Measurements from ENCODE around the gene TNIK. TPM values are rescaled to one million over a fixed set of nuclear protein-coding genes. Genes with fewer than 3 reads are reported as not detected.
A peak's percentile ranks its signal among the peaks of the same experiment; 100 is the strongest.

Gene TNIK
- total and polyA plus RNA-seq, 10 of the 15 experiments (the other 5 are each of a cell fraction or from before 2014, with no cell fraction given) = 13.9 to 74.3 (median 48.2) TPM

GRCh38 chr3:171189394-171190080, 270.7 kb downstream of the TNIK start (continued):
- no peak for TF ChIP-seq MLLT1 (IDR thresholded peaks at IDR 0.05)
- no peak for TF ChIP-seq NR2F1 (conservative IDR thresholded peaks at IDR 0.05)
- TF ChIP-seq SPI1 (IDR thresholded peaks at IDR 0.05; ENCODE audit: borderline replicate concordance, insufficient read depth, low read depth, low read length) = no peak

GRCh38 chr3:171187706-171188290, 272.4 kb downstream of the TNIK start:
- H3K27ac ChIP-seq (ENCODE audit: control insufficient read depth, insufficient read depth) = no peak overlapping the region
- FAIRE-seq = peak; percentile 7
- no peak overlapping the region for H2AFZ ChIP-seq (ENCODE audit: control insufficient read depth, low read depth, low read length)
- H3K4me2 ChIP-seq (ENCODE audit: control insufficient read depth, insufficient read depth) = no peak overlapping the region
- no peaks in the 10 kb centered on the region for H3K9me3 ChIP-seq (replicated peaks; ENCODE audit: control insufficient read depth, insufficient read depth, low read length)
- CTCF ChIA-PET = interaction anchor here (0.7 to 5.7 kb wide), 41 partner anchors 11 to 646 kb away, joined by 3 to 49 read pairs (median 4); partner anchors contain the start of gene TNIK
- peak; percentile 59 for ATAC-seq
- BruUV-seq (replicated peaks) = no TSS peak
- intact Hi-C loops (cut with micrococcal nuclease; ENCODE audit: unreplicated experiment) = loop anchor here (1.0 to 10.0 kb wide), 5 partner anchors 67 to 647 kb away; partner anchors contain the start of gene TNIK
- H3K79me2 ChIP-seq (ENCODE audit: control insufficient read depth, insufficient read depth, low read length) = peaks cover 12% of the 10 kb centered on the region
- SMC1A ChIA-PET (ENCODE audit: uncharacterized antibody, unreplicated experiment) = interaction anchor here (0.7 to 5.9 kb wide), 36 partner anchors 12 to 646 kb away, joined by 3 to 65 read pairs (median 5); no protein-coding TSS in a partner anchor
- no peaks in the 10 kb centered on the region for H4K20me1 ChIP-seq (ENCODE audit: control insufficient read depth, insufficient read depth)
- H3K27me3 ChIP-seq (replicated peaks in 1 of 2; ENCODE audit: control insufficient read depth in 2 of 2, insufficient read depth in 2 of 2, low read length in 1 of 2) = no peaks in the 10 kb centered on the region
- RAD21 ChIA-PET (ENCODE audit: unreplicated experiment) = interaction anchor here (0.7 to 4.8 kb wide), 20 partner anchors 8 to 378 kb away, joined by 3 to 31 read pairs (median 4); partner anchors contain the start of gene TNIK
- POLR2A ChIA-PET = interaction anchor here (1.6 kb wide), 1 partner anchor 56 kb away, joined by 8 read pairs; no protein-coding TSS in a partner anchor
- 60% methylated on average over 5 of the region's 5 CpGs for WGBS (ENCODE audit: insufficient coverage, insufficient replicate concordance, low lambda C conversion rate, missing lambda C conversion rate)
- in situ Hi-C loops (cut with MboI) = loop anchor here (5.0 kb wide), 1 partner anchor 270 kb away; no protein-coding TSS in a partner anchor
- H3K4me1 ChIP-seq (ENCODE audit: control insufficient read depth, insufficient read depth, low read length) = peaks cover 42% of the 10 kb centered on the region
- H3K4me3 ChIP-seq = no peak overlapping the region
- peaks cover 2 to 23% of the 10 kb centered on the region in 2 experiments; a peak in 3 of 4 replicates for H3K36me3 ChIP-seq (ENCODE audit: control insufficient read depth in 2 of 2, insufficient read depth in 2 of 2, low read length in 1 of 2)
- DNase-seq (ENCODE audit: low read depth, low spot score) = no peak
- H3K9ac ChIP-seq (ENCODE audit: control insufficient read depth, insufficient read depth, low read length) = no peak overlapping the region
- TF ChIP-seq RUNX3 (IDR thresholded peaks at IDR 0.05; ENCODE audit: low read length) = peak; percentile 59
- no peak for TF ChIP-seq POLR2A (IDR thresholded peaks at IDR 0.05; ENCODE audit: low read depth, low read length)
- TF ChIP-seq TCF3 (IDR thresholded peaks at IDR 0.05; ENCODE audit: borderline replicate concordance, insufficient read depth, low read depth, low read length) = no peak
- no peak for TF ChIP-seq E4F1 (IDR thresholded peaks at IDR 0.05; ENCODE audit: borderline replicate concordance, partially characterized antibody)
- TF ChIP-seq RFX5 (IDR thresholded peaks at IDR 0.05; ENCODE audit: low read depth, low read length) = no peak
- TF ChIP-seq SRF (IDR thresholded peaks at IDR 0.05; ENCODE audit: low read depth in 2 of 2, low read length in 2 of 2) = no peak
- peak; percentile 80 for TF ChIP-seq RAD21 (IDR thresholded peaks at IDR 0.05; ENCODE audit: insufficient read depth, low read depth, low read length)
- no peak for TF ChIP-seq CHD1 (IDR thresholded peaks at IDR 0.05; ENCODE audit: low read depth, low read length)
- TF ChIP-seq SMC3 (IDR thresholded peaks at IDR 0.05; ENCODE audit: borderline replicate concordance, low read length) = peak; percentile 90
- peak; percentile 41; the same call in 1 of the 2 replicates for TF ChIP-seq YY1 (IDR thresholded peaks at IDR 0.05; ENCODE audit: low read depth, low read length)
- peak; percentile 65 to 77 (median 68) for TF ChIP-seq CTCF (IDR thresholded peaks at IDR 0.05 in 2 of 3, conservative IDR thresholded peaks at IDR 0.05 in 1 of 3; ENCODE audit: control insufficient read depth in 2 of 3, extremely low read depth in 1 of 3, insufficient read depth in 1 of 3, low read depth in 3 of 3, low read length in 3 of 3)
- 0 out of 2 replicates have a peak, but pooled peaks have one; percentile 14 for TF ChIP-seq EED (IDR thresholded peaks at IDR 0.05; ENCODE audit: low read depth)

All from GM12878 (cell line).